GM21423 (cell line): ENCODE data around the gene ELK3.

Experiments used
- ATAC-seq: cut with Tn5 transposase; IDR thresholded peaks from one replicate; pipeline ENCODE4 v1.9.1; 2021; ENCODE audit warnings: mild to moderate bottlenecking, moderate library complexity; ENCODE audit not compliant: unreplicated experiment

The ELK3 gene

GRCh38 chr12:96233168-96233567 lies 39.0 kb downstream of the ELK3 start:
- ATAC-seq: no peak

DNA sequence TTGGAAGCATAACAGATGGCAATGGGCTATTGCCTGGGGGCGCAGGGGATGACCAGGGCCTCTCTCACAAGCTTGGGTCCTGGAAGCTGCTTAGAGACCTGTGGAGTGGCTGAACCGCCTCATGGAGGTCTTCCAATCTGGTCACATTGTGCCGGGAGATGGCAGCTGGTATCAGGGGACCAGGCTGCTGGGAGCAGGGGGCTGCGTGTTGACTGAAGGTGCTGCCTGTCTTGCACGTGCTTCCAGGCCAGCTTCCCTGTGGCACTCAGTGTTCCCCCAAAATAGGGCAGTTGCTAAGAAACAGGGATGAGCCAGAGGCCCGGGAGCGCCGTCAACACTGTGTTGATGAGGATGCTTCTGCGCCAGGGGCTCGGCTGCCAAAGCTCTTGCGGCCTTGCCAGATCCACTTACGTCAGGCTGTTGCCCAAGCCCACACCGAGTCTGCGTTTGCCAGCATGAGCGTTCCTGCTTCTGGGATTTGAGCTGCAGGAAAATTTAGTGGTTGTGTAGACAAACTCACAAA lies 39.8 kb downstream of the ELK3 start:
- no peak for ATAC-seq

GRCh38 chr12:96234591-96235483 lies 40.7 kb downstream of the ELK3 start:
- ATAC-seq: no peak

DNA sequence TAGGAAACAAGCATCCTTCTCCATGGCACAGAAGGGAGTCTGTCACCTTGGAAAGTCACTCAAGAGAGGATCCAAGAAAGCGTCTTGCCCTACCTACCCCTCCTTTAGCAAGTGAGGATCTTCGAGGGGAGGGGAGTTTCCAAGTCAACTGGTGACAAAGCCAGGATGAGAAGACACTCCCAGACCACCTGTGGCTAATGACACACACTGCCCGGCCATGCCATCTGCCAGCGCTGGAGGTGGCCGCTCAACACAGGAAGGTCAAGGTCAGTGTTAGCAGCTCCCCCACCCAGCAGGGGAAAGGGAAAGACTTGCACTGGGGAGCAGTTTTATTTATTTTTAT lies 41.3 kb downstream of the ELK3 start:
- ATAC-seq: no peak

GRCh38 chr12:96236221-96236822 lies 42.1 kb downstream of the ELK3 start:
- ATAC-seq: no peak

- no peak for ATAC-seq
Measured at GRCh38 chr12:96237035-96237434, 42.9 kb downstream of the ELK3 start.

- no peak for ATAC-seq
Measured at GRCh38 chr12:96237465-96238077, 43.4 kb downstream of the ELK3 start.

GRCh38 chr12:96238336-96239047 lies 44.3 kb downstream of the ELK3 start:
- ATAC-seq: no peak

GRCh38 chr12:96239711-96240635 lies 45.8 kb downstream of the ELK3 start:
- ATAC-seq: no peak

GRCh38 chr12:96240656-96241055 lies 46.5 kb downstream of the ELK3 start:
- no peak for ATAC-seq

- ATAC-seq: no peak
Measured at GRCh38 chr12:96241431-96241830, 47.3 kb downstream of the ELK3 start.

DNA sequence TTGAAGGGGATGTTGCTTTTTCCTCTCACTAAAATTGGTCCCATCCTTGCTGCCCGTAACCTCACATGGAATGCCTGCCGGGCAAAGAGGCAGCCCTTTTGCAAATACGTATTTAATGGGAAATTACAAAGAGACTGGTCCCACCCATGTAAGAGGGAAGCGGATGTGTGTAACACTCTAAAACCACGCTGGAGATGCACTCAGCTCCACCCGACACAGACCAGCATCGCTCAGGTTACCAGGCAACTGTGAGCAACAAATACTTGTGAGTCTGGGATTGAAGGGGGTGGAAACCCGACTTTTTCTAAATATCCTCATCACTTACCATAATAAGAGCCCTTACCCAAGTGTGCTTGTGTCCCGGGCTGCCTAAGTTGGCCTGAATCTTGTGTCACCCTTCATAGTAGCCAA lies 47.7 kb downstream of the ELK3 start:
- ATAC-seq: no peak

DNA sequence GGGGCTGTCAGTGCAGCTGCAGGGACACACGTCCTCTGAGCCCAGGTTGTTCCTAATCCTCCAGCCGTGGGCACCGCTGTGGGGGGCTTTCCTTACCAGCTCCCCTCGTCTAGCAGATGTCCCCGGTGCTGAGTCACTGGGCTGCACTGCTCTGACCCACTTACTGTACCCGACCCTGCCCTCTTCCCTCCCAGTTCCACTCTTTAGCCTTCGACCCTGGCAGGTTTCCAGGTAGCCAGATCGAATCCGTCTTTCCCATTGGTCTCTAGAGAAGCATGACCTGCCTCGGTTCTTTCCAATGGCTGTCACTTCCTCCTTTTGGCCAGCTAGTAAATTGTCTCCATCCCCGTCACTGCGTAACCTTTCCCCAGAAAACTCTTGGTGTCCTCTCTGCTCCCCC lies 48.4 kb downstream of the ELK3 start:
- ATAC-seq: no peak

DNA sequence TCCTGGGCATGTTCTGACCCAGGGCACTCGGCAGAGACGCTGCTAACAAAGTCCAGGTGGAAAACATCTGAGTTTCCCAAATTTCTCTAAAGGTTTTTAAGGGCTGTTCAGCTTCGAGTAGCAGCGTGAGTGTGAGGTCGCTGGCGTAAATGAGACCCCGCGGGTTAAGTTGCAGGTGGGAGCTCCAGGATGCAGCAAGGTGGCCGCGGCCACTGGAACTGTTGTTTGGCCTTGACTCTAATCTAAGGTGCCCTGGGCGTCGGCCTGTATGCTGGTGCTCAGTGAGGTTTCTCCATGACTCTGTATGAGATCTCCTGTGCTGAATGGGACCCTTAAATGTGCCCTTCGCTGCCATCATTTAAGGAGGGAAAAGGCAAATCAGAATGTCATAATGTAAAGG lies 50.7 kb downstream of the ELK3 start:
- ATAC-seq: no peak

DNA sequence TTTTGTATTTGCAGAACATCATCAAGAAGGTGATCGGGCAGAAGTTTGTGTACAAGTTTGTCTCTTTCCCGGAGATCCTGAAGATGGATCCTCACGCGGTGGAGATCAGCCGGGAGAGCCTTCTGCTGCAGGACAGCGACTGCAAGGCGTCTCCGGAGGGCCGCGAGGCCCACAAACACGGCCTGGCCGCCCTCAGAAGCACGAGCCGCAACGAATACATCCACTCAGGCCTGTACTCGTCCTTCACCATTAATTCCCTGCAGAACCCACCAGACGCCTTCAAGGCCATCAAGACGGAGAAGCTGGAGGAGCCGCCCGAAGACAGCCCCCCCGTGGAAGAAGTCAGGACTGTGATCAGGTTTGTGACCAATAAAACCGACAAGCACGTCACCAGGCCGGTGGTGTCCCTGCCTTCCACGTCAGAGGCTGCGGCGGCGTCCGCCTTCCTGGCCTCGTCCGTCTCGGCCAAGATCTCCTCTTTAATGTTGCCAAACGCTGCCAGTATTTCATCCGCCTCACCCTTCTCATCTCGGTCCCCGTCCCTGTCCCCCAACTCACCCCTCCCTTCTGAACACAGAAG lies 52.8 kb downstream of the ELK3 start:
- no peak for ATAC-seq

DNA sequence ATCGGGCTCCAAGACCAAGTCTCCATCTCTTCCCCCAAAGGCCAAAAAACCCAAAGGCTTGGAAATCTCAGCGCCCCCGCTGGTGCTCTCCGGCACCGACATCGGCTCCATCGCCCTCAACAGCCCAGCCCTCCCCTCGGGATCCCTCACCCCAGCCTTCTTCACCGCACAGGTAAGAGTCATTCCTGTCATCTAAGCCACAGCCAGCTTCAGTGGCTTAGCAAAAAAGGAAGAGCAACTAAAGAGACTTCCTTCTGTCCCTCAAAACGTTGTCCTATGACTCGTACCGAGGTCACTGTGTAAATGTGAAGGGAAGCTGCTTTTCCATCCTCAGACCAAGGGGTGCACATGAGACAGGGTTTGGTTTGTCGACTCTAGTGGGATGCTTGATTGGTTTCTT lies 53.4 kb downstream of the ELK3 start:
- ATAC-seq: no peak

DNA sequence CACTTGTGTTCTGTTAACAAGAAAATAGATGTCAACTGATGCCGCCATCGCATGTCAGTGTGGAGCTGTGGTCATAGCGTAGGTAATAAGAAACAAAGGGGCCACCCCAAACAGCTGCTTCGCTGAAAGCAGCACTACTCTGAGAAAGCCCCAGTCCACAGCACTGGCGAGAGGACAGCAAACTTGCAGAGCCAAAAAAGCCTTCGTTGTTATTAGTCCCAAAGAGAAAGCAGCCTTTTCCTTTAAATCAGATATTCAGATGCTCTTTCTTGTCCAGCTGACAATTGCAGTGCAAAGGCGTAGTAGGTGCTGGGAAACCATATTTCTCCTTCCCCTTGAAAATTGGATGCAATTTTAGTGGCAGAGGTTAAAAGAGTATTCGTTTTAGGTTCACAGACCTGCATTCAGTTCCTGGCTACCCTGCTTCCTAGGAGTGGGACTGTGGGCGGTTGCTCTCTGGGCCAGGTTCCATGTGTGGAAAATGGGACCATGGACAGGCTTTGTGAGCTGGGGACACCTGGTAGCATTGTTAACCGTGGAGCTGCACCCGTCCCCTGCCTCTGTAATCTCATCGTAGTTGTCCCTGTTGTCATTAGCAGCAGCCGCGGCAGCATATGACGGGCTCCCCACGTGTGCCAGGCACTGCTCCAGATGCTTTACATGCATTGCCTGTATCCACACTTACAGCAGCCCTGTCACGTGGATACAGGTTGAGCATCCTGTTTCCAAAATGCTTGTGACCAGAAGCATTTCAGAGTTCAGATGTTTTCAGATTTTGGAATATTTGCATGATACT lies 54.2 kb downstream of the ELK3 start:
- ATAC-seq: no peak

DNA sequence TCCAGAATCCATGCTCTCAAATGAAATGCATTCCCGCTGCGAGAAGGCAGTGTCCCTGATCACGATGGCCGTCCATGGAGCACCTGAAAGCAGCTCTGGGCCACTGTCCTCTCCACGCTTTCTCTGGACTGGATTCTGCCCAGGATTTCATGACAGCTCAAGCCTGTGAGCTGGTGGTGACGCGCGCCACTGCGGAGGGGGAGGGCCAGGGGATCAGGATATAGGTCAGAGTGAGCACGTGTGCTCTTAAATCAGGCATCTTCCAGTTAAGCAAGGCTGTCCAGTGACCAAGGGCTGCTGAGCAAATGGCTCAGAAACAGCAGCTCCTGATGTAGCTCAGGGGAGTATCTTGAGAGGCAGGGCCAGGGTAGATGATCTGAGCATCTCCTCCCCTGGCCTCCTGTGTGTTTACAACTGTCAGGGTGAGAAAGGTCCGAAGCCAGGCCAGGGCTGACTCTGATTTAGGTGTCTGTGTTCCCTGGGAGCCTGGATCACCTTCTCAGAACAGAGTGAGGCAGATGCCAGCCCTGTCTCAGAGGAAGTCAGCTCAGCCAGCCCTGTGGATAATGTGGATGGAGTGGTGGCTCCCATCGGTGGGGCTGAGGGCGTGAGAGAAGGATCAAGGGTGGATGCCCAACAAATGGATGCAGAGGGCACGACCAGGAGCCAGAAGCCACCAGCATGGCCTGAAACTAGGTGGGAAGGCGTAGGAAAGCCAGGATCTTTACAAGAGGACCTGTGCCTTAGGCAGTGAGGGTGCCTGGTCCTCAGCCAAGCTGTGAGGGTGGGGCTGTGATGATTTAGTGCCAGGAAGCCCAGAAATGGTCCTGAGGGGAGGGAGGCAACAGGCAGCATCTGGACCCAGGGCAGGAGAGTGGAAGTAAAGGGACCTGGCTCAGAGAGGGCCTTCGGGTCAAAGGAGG lies 55.3 kb downstream of the ELK3 start:
- no peak for ATAC-seq
